ENCODE measurements around the gene AMBRA1.

AMBRA1 gene

DNA sequence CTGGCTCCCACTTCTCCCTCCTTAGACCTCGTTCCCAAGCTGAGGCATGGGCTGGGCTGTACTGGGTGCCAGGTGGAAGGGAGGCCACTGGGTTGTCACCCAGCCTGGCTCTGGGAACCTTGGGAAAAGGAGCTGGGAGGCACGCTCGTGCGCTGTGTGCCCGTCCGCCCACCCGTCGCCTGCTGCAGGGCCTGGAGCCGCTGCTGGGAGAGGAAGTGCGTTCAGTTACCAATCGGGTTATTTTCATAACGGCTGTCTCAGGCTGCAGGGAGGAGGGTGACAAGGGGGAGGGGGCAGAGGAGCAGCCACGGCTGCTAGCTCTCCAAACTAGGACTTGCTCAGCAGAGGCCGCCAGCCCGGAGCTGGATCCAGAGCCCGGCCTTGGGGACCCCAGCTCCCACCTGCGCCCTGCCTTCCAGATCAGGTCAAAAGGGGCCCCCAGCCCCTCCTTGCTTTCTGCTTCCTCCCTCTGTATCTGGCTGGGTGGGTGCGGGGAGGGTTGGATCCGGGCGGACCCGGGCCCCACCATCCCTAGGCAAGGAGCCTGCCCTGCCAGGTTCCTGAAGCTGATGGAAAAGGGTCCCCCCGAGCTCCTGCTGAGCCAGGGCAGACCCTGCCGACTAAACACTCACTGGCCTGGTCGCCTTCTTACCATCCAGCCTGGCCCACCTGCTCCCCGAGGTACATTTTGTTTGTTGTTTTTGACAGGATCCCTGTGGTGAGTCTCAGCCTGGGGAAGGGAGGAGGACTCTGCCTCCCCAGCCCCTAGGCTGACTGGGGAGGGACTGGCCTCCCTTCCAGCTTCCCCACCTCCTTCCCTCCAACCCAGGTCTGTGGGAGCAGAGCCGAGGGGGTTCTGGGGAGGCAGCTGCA lies 232.3 kb downstream of the AMBRA1 start:
- DNase-seq = peak; percentile 90

DNA sequence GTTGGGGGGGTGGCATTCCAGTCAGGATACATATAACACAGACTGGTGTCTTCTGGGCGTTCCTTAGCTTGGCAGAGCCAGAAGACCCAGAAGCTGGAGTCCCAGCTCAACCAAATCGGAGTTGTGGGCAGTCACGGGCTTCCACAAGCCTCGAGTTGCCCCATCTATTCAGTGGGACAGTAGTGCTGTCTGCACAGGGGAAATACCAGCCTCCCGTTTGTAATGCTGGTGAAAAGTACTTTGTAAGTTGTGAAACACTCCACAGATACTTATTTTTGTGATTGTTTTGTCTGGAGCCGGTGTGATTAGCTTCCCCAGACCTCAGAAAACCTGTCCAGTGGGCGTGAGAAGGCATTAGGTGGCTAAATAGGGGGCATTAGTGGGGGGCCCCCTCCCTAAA lies 232.9 kb downstream of the AMBRA1 start:
- no peak for DNase-seq

DNA sequence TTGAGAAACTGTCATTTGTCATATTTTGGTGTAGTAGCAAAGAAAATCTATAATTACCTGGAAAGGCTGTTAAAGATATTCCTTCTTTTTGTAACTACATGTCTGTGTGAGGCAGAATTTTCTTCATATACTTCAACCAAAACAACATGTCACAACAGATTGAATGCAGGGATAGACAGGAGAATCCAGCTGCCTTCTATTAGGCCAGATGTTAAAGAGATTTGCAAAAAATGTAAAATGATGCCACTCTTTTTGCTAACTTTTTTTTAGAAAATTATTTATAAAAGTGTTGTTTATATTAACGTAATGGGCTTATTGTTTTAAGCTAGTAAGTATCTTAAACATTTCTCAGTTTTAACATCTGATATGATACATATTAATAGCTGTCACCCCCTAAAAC lies 233.9 kb downstream of the AMBRA1 start:
- DNase-seq = no peak

DNA sequence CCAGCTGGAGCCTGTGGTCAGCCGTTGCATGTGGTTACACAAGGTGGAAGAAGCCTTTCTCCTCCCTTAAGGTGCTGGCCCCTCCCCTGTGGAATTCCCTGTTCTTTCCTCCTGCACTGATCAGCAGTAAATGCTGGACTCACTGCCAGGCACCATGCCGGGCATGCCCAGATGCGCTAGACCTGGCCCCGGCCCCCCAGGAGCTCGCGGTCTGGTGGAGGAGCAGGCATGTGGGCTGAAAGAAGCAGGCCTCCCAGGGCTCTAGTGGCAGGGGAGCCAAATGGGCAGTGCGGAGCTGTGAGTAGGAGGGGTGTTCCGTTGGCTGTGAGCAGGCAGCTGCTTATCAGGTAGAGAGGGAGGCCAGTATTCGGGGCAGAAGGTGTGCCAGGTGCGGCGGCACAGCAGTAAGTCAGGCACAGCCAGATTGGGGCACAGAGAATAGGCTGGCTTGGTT lies 236.3 kb downstream of the AMBRA1 start:
- peak; percentile 96 for DNase-seq

DNA sequence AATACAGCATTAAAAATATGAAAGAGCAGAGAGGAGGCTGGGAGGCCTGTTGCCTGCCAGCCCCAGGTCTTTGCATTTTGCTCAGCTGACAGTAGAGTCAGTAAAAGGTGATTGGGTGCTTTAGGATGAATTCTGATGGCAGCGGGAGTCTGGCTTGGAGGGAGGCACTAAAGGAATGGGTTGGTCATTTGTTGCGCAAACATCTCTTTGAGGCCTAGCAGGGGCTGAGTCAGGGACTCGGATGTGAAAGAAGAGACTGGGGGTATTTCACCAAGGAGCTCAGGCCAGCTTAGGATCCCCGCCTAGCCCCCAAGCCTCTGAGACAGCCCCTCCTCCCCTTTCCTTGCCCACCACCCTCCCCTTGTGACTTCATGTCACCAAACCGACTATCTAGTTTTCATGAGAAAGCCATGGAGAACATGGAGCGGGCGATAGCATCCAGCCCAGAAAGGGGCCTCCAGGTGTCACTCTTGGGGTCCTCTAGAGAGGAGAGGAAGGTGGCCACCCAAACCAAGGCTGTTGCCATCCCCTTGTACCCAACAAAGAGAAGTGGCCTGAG lies 236.8 kb downstream of the AMBRA1 start:
- DNase-seq = no peak

DNA sequence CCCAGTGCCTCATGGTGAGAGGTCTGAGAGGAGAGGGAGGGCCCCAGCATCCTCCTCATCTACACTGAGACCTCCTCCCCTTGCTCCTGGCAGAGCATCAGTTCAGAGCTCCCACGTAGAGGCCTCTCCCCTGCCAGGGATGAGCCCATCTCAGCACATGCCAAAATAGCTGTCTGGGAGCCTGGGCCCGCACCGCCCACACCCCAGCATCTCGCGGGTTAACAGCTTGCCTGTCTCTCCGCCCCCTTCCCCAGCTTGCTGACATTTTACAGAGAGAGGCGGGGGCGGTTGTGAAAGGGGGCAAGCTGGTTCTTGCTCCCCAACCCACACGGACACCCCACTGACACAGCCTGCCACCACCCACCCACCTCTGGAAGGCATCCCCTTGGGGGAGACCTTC lies 240.1 kb downstream of the AMBRA1 start:
- DNase-seq = no peak

DNA sequence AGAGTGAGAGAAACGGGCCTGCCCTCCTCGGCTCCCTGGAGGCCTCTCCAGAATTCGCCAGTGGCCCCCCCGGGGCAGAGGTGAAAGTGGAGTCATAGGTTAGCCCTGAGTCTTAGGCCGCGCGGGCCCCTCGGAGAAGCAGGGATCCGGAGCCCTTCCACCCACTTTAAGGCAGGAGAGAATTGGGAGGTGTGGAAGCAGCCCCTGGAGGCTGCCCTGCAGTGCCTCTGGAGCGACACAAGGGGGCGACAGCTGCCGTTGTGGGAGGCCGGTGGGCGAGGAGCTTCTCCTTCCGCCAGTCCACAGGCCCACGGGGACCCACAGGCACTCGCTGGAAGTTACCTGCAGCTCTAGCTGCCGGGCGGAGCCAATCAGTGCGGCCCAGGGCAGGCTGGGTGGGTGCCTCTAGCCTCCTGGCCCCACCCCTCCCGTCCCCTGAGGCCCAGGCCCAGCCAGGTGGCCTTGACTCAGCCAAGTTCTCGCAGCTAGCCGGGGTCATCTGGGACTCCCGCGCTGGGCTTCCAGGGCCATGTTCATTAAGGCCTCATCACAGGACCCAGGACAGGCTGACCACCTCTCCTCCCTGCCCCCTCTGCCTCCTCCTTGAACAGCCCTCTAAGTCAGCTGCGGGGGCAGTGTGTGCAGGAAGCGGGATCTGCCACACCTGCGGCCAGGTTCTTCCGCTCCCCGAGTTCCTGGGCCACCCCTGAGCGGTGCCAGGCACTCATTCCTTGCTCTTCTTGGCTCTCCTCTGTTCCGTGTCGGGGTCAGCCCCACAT lies 241.6 kb downstream of the AMBRA1 start:
- no peak for DNase-seq

DNA sequence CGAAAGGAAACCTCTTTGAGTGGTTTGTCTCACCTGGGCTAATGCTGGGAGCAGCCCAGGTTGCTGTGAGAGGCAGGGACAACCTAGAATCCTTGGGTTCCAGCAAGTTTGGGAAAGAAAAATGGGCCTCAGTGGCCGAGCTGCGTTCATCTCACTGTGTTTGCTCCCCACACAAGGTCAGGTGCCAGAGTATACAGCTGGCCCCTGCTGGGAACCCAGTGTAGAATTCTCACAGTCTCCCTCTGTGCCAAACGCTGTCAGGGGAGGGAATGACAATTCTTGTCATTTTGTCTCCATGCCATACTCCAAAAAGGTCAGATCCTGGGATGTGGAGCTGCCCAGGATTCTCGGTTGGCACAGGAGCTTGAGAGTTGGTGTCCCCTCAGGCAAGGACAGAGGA lies 242.2 kb downstream of the AMBRA1 start:
- no peak for DNase-seq

DNA sequence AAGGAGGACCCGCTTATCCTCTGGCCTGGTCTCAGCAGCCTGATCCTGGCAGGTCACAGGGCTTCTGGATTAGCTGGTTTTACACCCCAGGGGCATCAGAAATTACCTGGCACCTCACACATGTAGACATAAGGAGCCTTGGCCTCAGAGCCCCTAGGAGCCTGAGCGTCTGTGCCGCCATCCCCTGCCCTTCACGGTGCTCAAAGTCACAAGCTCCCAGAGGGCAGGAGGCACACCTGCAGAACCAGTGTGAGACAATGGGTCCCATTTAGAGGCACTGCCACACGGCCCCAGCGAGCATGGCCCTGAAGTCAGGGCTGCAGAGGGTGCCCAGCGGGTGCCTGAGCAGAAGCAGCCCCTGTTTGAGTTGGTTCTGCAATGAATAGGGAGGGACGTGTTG lies 242.7 kb downstream of the AMBRA1 start:
- no peak for DNase-seq

DNA sequence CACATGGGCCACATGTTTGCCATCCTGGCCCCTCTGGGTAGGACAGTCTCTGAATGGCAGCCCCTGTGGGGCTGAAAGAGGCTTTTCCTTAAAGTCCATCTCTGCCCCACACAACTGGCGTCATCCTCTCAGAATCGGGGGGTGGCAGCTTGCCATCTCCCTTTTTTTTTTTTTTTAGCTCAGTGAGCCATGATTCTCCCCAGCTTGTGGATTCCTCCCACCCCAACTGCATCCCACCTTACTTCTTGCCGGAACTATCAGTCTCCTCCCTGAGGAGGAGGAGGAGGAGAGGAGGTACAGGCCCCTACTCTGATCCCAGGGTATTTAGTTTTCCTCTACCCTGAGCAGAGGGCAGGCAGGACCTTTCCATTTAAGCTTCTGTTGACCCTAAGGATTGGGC lies 243.1 kb downstream of the AMBRA1 start:
- no peak for DNase-seq

DNA sequence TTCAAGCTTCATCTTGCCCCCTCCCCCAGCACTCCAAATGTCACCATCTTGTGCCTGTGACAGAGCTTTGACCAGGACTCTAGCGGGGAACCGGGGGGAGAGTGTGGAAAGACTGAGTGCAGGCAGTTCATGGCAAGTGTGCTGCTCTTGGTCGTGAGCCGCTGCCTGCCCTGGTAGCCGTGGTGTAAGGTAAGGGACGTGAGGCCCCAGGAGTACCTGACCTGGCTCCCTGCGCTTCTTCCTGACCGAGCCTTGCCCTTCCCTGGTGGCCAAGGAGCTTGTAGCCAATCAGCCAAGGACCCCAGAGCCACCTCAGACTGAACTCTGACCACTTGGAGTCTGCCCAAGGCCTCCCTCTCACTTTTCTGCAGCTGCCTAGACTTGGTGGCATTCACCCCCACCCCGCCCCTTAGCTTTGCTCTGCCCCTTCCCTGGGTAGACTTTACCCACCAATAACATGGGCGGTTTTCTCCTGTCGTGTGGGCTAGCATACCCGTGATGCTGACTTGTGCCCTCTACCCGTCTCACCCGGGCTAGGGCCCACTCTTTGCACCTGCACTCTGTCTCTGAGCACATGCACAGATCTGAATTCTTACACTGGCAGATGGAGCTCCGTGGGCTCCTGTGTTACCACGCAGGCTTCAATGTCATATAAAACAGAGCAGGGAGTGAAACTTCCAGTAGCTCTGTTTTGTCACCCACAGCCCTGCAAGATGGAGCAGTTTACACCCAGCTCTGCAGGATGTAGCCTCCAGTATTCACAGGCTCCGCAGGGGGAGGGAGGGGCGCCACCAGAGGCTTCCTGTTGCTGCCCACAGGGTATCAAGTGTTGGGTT lies 245.0 kb downstream of the AMBRA1 start:
- DNase-seq = no peak

DNA sequence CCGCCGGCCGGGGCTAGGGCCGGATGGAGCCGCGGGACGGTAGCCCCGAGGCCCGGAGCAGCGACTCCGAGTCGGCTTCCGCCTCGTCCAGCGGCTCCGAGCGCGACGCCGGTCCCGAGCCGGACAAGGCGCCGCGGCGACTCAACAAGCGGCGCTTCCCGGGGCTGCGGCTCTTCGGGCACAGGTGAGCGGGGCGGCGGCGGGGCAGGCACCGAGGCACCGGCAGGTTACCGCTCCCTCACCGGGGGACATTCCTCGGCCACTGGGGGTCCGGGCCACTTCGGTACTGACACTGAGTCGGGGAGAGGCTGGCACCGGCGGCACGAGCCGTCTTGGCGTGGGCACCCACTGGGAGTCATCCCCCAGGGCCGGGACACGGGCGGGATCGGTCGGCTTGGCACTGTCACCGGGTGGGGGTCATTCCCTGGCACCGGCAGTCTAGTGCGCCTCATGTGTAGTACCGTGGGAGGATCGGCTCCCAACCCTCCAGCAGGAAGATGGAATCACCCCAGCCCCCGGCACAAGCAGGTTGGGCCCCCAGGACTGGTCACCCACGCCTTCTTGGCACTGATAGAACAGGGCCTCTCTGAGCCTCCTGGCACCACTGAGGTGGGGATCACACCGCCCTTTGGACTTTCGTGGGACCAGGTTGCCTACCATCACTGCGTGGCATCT lies 246.0 kb downstream of the AMBRA1 start:
- no peak for DNase-seq

DNA sequence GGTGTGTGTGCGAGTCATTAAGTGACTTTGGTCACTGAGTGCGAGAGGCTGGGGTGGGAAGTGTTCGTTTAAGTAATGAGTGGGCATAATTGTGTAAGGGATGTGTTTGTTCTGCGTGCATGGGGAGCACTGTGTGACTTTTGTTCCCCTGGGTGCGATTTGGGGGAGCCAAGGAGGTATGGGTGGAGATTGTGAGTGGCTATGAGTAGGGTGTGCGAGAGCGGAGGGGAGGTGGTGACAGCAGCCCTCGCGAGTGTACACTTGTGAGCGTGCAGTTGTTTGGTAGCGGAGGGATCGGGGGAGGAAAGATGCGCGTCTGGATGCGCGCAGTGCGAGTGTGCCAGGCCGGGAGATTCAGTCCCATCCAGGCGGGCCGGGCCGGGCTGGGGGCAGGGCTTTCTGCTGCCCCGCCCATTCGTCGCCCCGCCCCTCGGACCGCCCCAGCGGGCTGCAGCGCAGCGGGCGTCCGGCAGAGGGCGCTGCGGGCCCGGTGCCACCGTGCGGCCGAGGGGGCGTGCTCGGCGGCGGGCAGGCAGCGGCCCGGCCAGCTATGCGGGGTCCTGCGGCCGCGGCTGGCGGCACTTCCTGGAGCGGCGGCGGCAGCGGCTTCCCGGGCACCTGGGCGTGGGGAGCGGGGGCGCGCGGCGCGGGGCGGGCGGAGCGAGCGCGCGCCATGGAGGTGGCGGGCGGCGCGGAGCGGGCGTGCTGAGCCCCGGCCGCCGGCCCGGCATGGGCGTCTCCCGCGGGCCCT lies 246.8 kb downstream of the AMBRA1 start, which contains the start of gene DGKZ:
TSS of gene DGKZ (plus strand) at position 578 of the 751 bp plus-strand sequence. CDS start 197 bp downstream, outside the sequence.
- peak; percentile 88 for DNase-seq
